Activated CD8-positive, alpha-beta T cell treated with anti-CD3 and anti-CD28 coated beads for 36 hours (primary cell): Measurements from ENCODE around the gene RASSF4. TPM values are rescaled to one million over a fixed set of nuclear protein-coding genes. Genes with fewer than 3 reads are reported as not detected.
"Not testable (repeated sequence)": the region's sequence is repeated elsewhere in the genome, so short reads cannot be mapped to it uniquely, and the experiment has no call there.

Experiments
- ATAC-seq: fragments of 200-7000 bp; cut with Tn5 transposase; one replicate; pipeline ENCODE4 v1.10.0; 2021; ENCODE audit warnings: mild to moderate bottlenecking, moderate library complexity
- CTCF ChIA-PET: fragments of 350-600 bp; sonication (Branson Sonifier 250); formaldehyde crosslinking; loops from one replicate; lab custom pipeline; 2021; ENCODE audit warnings: antibody characterized with exemption; lab: Charles Lee
- POLR2A ChIA-PET: fragments of 350-600 bp; sonication (Branson Sonifier 250); formaldehyde crosslinking; loops from one replicate; lab custom pipeline; 2021; ENCODE audit warnings: antibody characterized with exemption; lab: Charles Lee
- DNase-seq: peaks from one replicate; pipeline ENCODE4 v3.0.0-alpha.2; 2020
- H3K27ac Mint-ChIP-seq: one replicate; pipeline ENCODE4 v1.8.0; 2021; ENCODE audit warnings: mild to moderate bottlenecking, mixed read lengths
- H3K27me3 Mint-ChIP-seq: one replicate; pipeline ENCODE4 v1.8.0; 2021; ENCODE audit warnings: mixed read lengths
- H3K36me3 Mint-ChIP-seq: one replicate; pipeline ENCODE4 v1.8.0; 2021; ENCODE audit warnings: low read depth, mixed read lengths
- H3K4me1 Mint-ChIP-seq: one replicate; pipeline ENCODE4 v1.8.0; 2021; ENCODE audit warnings: low read depth, mixed read lengths
- H3K4me3 Mint-ChIP-seq: one replicate; pipeline ENCODE4 v1.8.0; 2021; ENCODE audit warnings: mild to moderate bottlenecking, moderate library complexity, mixed read lengths
- H3K9me3 Mint-ChIP-seq: one replicate; pipeline ENCODE4 v1.8.0; 2021; ENCODE audit warnings: mixed read lengths
- intact Hi-C: fragments of 100-400 bp; cut with micrococcal nuclease; formaldehyde crosslinking; loops from one replicate; pipeline ENCODE4 v1.10.0; 2022
- total RNA-seq, 2 experiments: library from RNA; stranded (reverse); gene quantifications; one replicate each; pipeline ENCODE4 v1.2.3, GENCODE V29; 2021
- TF ChIP-seq, protein P1 (sequence below): fragments of 200-600 bp; IDR thresholded peaks from one replicate; pipeline ENCODE4 v1.8.0; 2022; ENCODE audit warnings: antibody characterized with exemption, mild to moderate bottlenecking

Gene RASSF4
- total RNA-seq, 2 experiments from 2014 or later, result 1.8 to 1.9 TPM

DNA sequence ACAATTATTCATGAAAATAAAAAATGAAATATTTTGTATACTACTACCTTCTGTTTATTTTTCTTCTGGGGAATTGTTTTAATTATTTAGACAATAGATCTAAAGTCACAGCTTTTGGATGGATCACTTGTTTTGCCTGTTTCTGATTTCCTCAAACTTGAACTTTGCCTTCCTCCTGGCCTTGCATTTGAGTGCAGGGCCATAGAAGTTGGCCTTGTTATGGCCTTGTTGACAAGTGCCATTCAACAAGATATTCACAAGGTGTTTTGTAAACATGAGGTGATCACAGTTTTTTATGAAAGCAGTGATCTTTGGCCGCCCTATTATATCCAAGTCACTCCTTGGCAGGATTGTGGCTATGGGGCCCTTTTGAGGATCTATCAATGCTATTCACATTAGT is 45.7 kb downstream of the RASSF4 start:
- Mint-ChIP-seq H3K36me3 (peaks cover 44% of the 10 kb centered on the region), H3K27ac (no peak overlapping the region), H3K4me1 (peaks cover 24% of the 10 kb centered on the region), H3K9me3 (peaks cover 26% of the 10 kb centered on the region), H3K4me3 (no peak overlapping the region), H3K27me3 (no peaks in the 10 kb centered on the region)
- ATAC-seq, result no peak
- POLR2A ChIA-PET, result interaction anchor here (1.5 kb wide), 1 partner anchor 13 kb away, joined by 4 read pairs; no protein-coding TSS in a partner anchor
- intact Hi-C loops, result loop anchor here (10.0 kb wide), 1 partner anchor 230 kb away; no protein-coding TSS in a partner anchor
- TF ChIP-seq, protein P1, sequence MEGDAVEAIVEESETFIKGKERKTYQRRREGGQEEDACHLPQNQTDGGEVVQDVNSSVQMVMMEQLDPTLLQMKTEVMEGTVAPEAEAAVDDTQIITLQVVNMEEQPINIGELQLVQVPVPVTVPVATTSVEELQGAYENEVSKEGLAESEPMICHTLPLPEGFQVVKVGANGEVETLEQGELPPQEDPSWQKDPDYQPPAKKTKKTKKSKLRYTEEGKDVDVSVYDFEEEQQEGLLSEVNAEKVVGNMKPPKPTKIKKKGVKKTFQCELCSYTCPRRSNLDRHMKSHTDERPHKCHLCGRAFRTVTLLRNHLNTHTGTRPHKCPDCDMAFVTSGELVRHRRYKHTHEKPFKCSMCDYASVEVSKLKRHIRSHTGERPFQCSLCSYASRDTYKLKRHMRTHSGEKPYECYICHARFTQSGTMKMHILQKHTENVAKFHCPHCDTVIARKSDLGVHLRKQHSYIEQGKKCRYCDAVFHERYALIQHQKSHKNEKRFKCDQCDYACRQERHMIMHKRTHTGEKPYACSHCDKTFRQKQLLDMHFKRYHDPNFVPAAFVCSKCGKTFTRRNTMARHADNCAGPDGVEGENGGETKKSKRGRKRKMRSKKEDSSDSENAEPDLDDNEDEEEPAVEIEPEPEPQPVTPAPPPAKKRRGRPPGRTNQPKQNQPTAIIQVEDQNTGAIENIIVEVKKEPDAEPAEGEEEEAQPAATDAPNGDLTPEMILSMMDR, result no peak
- CTCF ChIA-PET, result interaction anchor here (1.1 to 2.0 kb wide), 2 partner anchors 32 to 73 kb away, joined by 3 to 9 read pairs; no protein-coding TSS in a partner anchor
- DNase-seq, result no peak

- H3K36me3 Mint-ChIP-seq, result peaks cover 41% of the 10 kb centered on the region
- peaks cover 20% of the 10 kb centered on the region for H3K4me1 Mint-ChIP-seq
Observed at GRCh38 chr10:45006276-45007030, 46.9 kb downstream of the RASSF4 start.

DNA sequence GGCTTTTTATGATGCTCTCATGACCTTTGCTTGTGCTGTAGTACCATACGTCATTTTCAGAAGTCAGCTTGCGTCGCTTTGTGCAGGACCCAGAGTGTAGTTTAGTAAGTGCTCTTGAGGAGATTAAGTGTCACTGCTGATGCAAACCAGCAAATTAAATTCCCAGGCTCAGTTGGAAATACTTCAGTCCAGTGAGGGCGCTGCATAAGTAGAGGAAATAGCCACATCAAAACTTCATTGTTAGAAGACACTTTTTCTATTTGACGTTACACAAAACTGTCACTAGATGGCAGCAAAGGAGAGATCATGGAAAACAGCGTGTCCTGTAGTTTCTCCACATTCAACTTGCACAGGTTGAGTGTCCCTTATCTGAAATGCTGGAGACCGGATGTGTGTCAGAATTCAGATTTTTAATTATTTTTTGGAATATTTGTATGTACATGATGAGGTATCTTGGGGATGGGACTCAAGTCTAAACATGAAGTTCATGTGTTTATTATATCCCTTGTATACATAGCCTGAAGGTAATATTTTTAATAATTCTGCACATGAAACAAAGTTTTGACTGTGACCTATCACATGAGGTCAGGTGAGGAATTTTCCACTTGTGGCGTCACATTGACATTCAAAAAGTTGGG is 49.0 kb downstream of the RASSF4 start:
- peaks cover 6% of the 10 kb centered on the region for H3K4me1 Mint-ChIP-seq
- intact Hi-C loops, result loop anchor here (10.0 kb wide), 1 partner anchor 226 kb away; no protein-coding TSS in a partner anchor
- CTCF ChIA-PET, result interaction anchor here (1.0 to 1.9 kb wide), 5 partner anchors 8 to 237 kb away, joined by 3 to 4 read pairs (median 4); no protein-coding TSS in a partner anchor
- TF ChIP-seq, protein P1, result peak; percentile 80
- peaks cover 14% of the 10 kb centered on the region for H3K9me3 Mint-ChIP-seq
- no peak overlapping the region for H3K4me3 Mint-ChIP-seq
- H3K27me3 Mint-ChIP-seq, result no peaks in the 10 kb centered on the region
- ATAC-seq (peak; percentile 82), DNase-seq (peak; percentile 31)
- peaks cover 22% of the 10 kb centered on the region for H3K36me3 Mint-ChIP-seq
- POLR2A ChIA-PET, result no interaction called here
- H3K27ac Mint-ChIP-seq, result no peak overlapping the region

More at GRCh38 chr10:45006276-45007030, 46.9 kb downstream of the RASSF4 start:
- Mint-ChIP-seq H3K27me3 (no peaks in the 10 kb centered on the region), H3K27ac (no peak overlapping the region), H3K4me3 (no peak overlapping the region), H3K9me3 (peaks cover 26% of the 10 kb centered on the region)
- DNase-seq (no peak), ATAC-seq (no peak)
- TF ChIP-seq, protein P1, result no peak
- ChIA-PET CTCF (interaction anchor here (1.3 to 1.9 kb wide), 2 partner anchors 10 to 74 kb away, joined by 3 to 4 read pairs; no protein-coding TSS in a partner anchor), POLR2A (interaction anchor here (1.0 to 1.5 kb wide), 2 partner anchors 9 to 14 kb away, joined by 3 to 4 read pairs; no protein-coding TSS in a partner anchor)
- intact Hi-C loops, result loop anchor here (10.0 kb wide), 1 partner anchor 228 kb away; no protein-coding TSS in a partner anchor

DNA sequence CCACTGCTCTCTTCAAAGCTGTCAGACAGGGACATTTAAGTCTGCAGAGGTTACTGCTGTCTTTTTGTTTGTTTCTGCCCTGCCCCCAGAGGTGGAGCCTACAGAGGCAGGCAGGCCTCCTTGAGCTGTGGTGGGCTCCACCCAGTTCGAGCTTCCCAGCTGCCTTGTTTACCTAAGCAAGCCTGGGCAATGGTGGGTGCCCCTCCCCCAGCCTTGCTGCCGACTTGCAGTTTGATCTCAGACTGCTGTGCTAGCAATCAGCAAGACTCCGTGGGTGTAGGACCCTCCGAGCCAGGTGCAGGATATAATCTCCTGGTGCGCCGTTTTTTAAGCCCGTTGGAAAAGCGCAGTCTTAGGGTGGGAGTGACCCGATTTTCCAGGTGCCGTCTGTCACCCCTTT is 55.0 kb downstream of the RASSF4 start:
- H3K4me3 Mint-ChIP-seq, DNase-seq, H3K9me3 Mint-ChIP-seq, ATAC-seq, H3K4me1 Mint-ChIP-seq, CTCF ChIA-PET, H3K27ac Mint-ChIP-seq, H3K27me3 Mint-ChIP-seq, POLR2A ChIA-PET, intact Hi-C loops, H3K36me3 Mint-ChIP-seq: not testable (repeated sequence)

DNA sequence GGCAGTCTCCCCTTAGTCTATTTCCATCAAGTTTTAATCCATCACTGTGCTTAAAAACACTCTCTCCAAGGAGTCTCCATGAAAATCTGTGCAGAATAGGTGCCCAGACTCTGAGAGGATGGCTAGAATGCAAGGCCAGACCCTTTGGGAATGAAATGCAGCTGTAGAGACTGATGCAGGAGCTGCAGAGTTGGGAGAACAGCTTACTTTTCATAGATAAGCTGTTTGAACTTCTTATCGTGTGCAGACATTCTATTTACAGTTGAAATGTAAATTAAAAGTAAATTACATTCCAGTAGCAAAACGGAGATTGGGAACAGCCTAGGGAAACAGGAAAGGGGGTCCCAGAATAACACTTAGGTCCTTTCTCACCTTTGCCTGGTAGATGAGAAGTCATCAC is 56.0 kb downstream of the RASSF4 start:
- Mint-ChIP-seq H3K27ac (no peak overlapping the region), H3K4me3 (no peak overlapping the region), H3K27me3 (no peaks in the 10 kb centered on the region), H3K4me1 (no peaks in the 10 kb centered on the region), H3K9me3 (no peaks in the 10 kb centered on the region), H3K36me3 (no peaks in the 10 kb centered on the region)
- ATAC-seq (no peak), DNase-seq (no peak)
- TF ChIP-seq, protein P1, result no peak
- CTCF ChIA-PET, result interaction anchor here (0.7 to 1.4 kb wide), 2 partner anchors 8 to 157 kb away, joined by 3 to 4 read pairs; no protein-coding TSS in a partner anchor
- POLR2A ChIA-PET, result no interaction called here
- intact Hi-C loops, result no loop called here
